ENCODE measurements around the gene ACOT6. TPM values are rescaled to one million over a fixed set of nuclear protein-coding genes. Genes with fewer than 3 reads are reported as not detected.
"Not testable (repeated sequence)": the region's sequence is repeated elsewhere in the genome, so short reads cannot be mapped to it uniquely, and the experiment has no call there.

The ACOT6 gene
- total and polyA plus RNA-seq, 4 donors: not detected

DNA sequence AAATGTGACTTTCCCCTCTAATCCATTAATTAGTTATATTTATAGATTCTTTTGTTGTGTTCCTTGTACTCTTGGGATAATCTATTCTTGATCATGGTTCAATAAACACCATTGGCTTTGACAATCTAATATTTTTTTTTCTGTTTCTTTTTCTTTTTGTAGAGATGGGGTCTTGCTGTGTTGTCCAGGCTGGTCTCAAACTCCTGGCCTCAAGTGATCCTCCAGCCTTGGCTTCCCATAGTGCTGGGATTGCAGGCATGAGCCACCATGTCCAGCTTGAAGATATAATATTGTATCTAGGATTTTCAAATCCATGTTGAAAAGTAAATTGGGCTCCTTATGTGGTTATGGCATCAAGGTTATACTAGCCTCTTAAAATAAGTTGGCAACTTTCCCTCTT is 38.7 kb downstream of the ACOT6 start:
- Histone ChIP-seq H3K27ac (ENCODE audit: low read depth in 1 of 2, low read length in 1 of 2) (no peak overlapping the region), H3K9me3 (ENCODE audit: control insufficient read depth in 4 of 4, insufficient read depth in 3 of 4, low read length in 3 of 4) (no peaks in the 10 kb centered on the region), H3K4me1 (ENCODE audit: control insufficient read depth in 5 of 5, insufficient read depth in 5 of 5, low read length in 5 of 5) (peaks cover 0 to under 1% (median 0%) of the 10 kb centered on the region in 5 donors), H3K9ac (ENCODE audit: insufficient read depth in 1 of 2, low read length in 2 of 2) (no peak overlapping the region), H3K36me3 (ENCODE audit: control insufficient read depth in 4 of 4, insufficient read depth in 4 of 4, low read length in 4 of 4) (peaks cover 0 to 6% (median 2%) of the 10 kb centered on the region in 4 donors), H3K27me3 (ENCODE audit: control insufficient read depth in 3 of 3, insufficient read depth in 3 of 3, low read length in 2 of 3) (no peaks in the 10 kb centered on the region), H3K4me3 (no peak overlapping the region)
- DNase-seq: no peak
- ATAC-seq (ENCODE audit: insufficient read depth, low FRiP score): no peak
- TF ChIP-seq CTCF (IDR thresholded peaks at IDR 0.05; ENCODE audit: control extremely low read depth, extremely low read depth): no peak

DNA sequence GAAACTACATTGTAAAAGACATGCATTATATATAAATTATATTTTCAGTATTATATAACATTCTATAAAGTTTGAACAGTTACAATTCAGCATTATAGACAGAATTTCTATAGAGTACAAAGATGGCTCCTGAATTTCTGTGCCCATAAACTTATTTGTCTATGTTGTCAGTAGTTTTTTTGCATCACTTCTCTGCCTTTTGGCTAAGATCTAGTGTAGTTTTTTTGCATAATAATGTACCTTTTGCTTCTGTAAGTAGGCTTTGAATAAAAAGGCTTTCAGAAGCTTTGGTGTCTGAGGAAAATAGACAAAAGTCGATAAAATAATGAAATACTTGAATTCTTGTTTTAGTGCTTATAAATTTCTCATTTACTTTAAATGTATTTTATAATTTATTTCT is 43.5 kb downstream of the ACOT6 start:
- Histone ChIP-seq H3K27me3 (ENCODE audit: control insufficient read depth in 3 of 3, insufficient read depth in 3 of 3, low read length in 2 of 3) (no peaks in the 10 kb centered on the region), H3K4me3 (no peak overlapping the region), H3K27ac (ENCODE audit: low read depth in 1 of 2, low read length in 1 of 2) (no peak overlapping the region), H3K9ac (ENCODE audit: insufficient read depth in 1 of 2, low read length in 2 of 2) (no peak overlapping the region), H3K36me3 (ENCODE audit: control insufficient read depth in 4 of 4, insufficient read depth in 4 of 4, low read length in 4 of 4) (peaks cover 0 to 11% (median 5%) of the 10 kb centered on the region in 4 donors), H3K9me3 (ENCODE audit: control insufficient read depth in 4 of 4, insufficient read depth in 3 of 4, low read length in 3 of 4) (no peaks in the 10 kb centered on the region), H3K4me1 (ENCODE audit: control insufficient read depth in 5 of 5, insufficient read depth in 5 of 5, low read length in 5 of 5) (no peaks in the 10 kb centered on the region)
- no peak for TF ChIP-seq CTCF (IDR thresholded peaks at IDR 0.05; ENCODE audit: control extremely low read depth, extremely low read depth)
- ATAC-seq (ENCODE audit: insufficient read depth, low FRiP score) (no peak), DNase-seq (no peak)
- WGBS, 2 donors: 98% methylated on average over 1 of the region's 1 CpG

DNA sequence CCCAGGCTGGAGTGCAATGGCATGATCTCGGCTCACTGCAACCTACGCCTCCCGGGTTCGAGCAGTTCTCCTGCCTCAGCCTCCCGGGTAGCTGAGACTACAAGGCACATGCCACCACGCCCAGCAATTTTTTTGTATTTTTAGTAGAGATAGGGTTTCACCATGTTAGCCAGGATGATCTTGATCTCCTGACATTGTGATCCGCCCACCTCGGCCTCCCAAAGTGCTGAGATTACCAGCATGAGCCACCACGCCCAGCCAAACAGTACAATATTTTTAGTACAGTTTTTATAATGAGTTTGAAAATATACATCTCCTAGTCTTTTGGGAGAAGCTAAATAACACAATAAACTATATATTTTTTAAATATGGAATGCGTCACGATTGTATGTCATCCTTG is 46.9 kb downstream of the ACOT6 start:
- not testable (repeated sequence) for H3K9ac ChIP-seq (ENCODE audit: insufficient read depth in 1 of 2, low read length in 2 of 2); ATAC-seq (ENCODE audit: insufficient read depth, low FRiP score); DNase-seq; H3K9me3 ChIP-seq (ENCODE audit: control insufficient read depth in 4 of 4, insufficient read depth in 3 of 4, low read length in 3 of 4); H3K27ac ChIP-seq (ENCODE audit: low read depth in 1 of 2, low read length in 1 of 2); H3K36me3 ChIP-seq (ENCODE audit: control insufficient read depth in 4 of 4, insufficient read depth in 4 of 4, low read length in 4 of 4); H3K4me3 ChIP-seq; H3K27me3 ChIP-seq (ENCODE audit: control insufficient read depth in 3 of 3, insufficient read depth in 3 of 3, low read length in 2 of 3); H3K4me1 ChIP-seq (ENCODE audit: control insufficient read depth in 5 of 5, insufficient read depth in 5 of 5, low read length in 5 of 5)
- WGBS, 2 donors: 96 to 99% methylated on average over 11 of the region's 11 CpGs

- no peak for ATAC-seq (ENCODE audit: insufficient read depth, low FRiP score)
- Histone ChIP-seq H3K27me3 (ENCODE audit: control insufficient read depth in 3 of 3, insufficient read depth in 3 of 3, low read length in 2 of 3) (no peaks in the 10 kb centered on the region), H3K9me3 (ENCODE audit: control insufficient read depth in 4 of 4, insufficient read depth in 3 of 4, low read length in 3 of 4) (no peaks in the 10 kb centered on the region), H3K4me3 (no peak overlapping the region), H3K36me3 (ENCODE audit: control insufficient read depth in 4 of 4, insufficient read depth in 4 of 4, low read length in 4 of 4) (peaks cover 2 to 9% (median 7%) of the 10 kb centered on the region in 4 donors), H3K9ac (ENCODE audit: insufficient read depth in 1 of 2, low read length in 2 of 2) (no peak overlapping the region), H3K27ac (ENCODE audit: low read depth in 1 of 2, low read length in 1 of 2) (no peak overlapping the region), H3K4me1 (ENCODE audit: control insufficient read depth in 5 of 5, insufficient read depth in 5 of 5, low read length in 5 of 5) (no peaks in the 10 kb centered on the region)
- 92 to 95% methylated on average over 2 of the region's 2 CpGs for WGBS, 2 donors
- no peak for DNase-seq
- TF ChIP-seq CTCF (IDR thresholded peaks at IDR 0.05; ENCODE audit: control extremely low read depth, extremely low read depth): no peak
Measured at GRCh38 chr14:73660511-73660910, 48.2 kb downstream of the ACOT6 start.
